Activated CD8-positive, alpha-beta memory T cell treated with anti-CD3 and anti-CD28 coated beads for 36 hours (primary cell): Measurements from ENCODE around the gene LRRC75B. TPM values are rescaled to one million over a fixed set of nuclear protein-coding genes. Genes with fewer than 3 reads are reported as not detected.
"Not testable (repeated sequence)": the region's sequence is repeated elsewhere in the genome, so short reads cannot be mapped to it uniquely, and the experiment has no call there.

ENCODE experiments used
- CTCF ChIA-PET: fragments of 350-600 bp; sonication (Branson Sonifier 250); formaldehyde crosslinking; loops from one replicate; lab custom pipeline; 2021; ENCODE audit warnings: antibody characterized with exemption; lab: Charles Lee
- POLR2A ChIA-PET: fragments of 350-600 bp; sonication (Branson Sonifier 250); formaldehyde crosslinking; loops from one replicate; lab custom pipeline; 2021; ENCODE audit warnings: antibody characterized with exemption; lab: Charles Lee
- total RNA-seq, 2 experiments: library from RNA; stranded (reverse); gene quantifications; one replicate each; pipeline ENCODE4 v1.2.3, GENCODE V29; 2021

LRRC75B gene
- total RNA-seq, result 1 to 10 TPM; 1.3 to 1.7 TPM

- ChIA-PET POLR2A (no interaction called here), CTCF (no interaction called here)
These were observed at the start of gene LRRC75B for GRCh38 chr22:24592851-24593558. Gene LRRC75B, minus strand, starts transcription at chr22:24593073. Its CDS starts 34 bp downstream, at chr22:24593039.

DNA sequence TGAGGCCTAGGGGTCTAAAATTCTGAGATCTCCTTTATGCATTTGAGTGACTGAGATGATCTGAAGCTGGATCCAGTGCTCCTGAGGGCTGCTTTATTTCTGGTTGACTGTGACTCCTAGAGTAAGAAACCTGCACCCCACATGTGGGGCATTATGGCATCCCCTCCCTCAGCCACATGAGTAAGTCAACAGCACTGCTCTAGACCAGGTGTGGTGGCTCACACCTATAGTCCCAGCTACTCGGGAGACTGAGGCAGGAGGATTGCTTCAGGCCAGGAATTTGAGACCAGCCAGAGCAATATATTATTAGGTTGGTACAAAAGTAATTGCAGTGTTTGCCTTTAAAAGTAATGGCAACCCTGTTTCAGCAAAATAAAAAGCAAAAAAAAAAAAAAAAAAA, 49.4 kb upstream of the LRRC75B start:
- CTCF ChIA-PET, result interaction anchor here (0.7 kb wide), 2 partner anchors 158 to 453 kb away, joined by 4 to 7 read pairs; no protein-coding TSS in a partner anchor
- POLR2A ChIA-PET, result not testable (repeated sequence)

DNA sequence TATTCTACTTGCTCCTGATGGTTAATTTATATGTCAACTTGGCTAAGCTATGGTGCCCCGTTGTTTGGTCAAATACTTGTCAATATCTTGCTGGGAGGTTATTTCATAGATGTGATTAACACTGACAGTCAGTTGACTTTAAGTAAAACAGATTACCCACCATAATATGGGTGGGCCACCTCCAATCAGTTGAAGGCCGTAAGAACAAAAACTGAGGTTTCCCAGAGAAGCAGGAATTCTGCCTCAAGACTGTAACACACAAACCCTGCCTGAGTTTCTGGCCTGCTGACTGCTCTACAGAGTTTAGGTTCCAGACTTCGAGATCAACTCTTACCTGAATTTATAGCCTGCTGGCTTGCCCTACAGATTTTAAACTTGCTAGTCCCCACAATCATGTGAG, 43.6 kb upstream of the LRRC75B start:
- CTCF ChIA-PET, POLR2A ChIA-PET: not testable (repeated sequence)

DNA sequence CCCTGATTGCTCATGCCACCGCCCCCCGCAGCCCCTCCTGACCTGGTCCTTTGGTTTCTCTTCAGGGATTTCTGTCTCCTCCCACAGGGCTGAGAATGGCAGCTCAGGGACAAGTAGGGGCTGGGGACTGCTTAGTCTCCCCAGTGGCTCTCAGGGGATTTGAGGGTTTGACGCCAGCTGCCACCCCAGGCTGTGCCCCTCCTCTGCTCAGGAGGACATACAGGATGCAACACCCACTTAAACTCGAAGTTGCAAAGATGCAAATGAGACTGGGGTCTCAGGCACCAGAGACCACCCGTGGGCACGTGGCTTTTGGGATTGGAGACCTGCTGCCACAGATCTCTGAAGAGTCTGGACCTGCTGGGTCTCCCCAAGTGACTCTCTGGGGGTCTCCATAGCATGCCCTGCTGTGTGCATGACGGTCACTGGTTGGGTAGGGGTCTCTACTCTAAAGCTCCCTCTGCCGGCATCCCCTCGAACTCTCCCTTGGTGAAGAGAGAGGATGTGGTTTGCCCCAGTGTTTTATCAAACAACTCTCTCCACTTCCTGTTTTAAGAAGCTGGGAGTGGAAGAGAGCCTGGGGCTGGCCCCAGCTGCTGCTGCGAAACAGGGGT, 42.0 kb upstream of the LRRC75B start:
- CTCF ChIA-PET, result not testable (repeated sequence)
- POLR2A ChIA-PET, result interaction anchor here (0.6 kb wide), 1 partner anchor 689 kb away, joined by 6 read pairs; no protein-coding TSS in a partner anchor

DNA sequence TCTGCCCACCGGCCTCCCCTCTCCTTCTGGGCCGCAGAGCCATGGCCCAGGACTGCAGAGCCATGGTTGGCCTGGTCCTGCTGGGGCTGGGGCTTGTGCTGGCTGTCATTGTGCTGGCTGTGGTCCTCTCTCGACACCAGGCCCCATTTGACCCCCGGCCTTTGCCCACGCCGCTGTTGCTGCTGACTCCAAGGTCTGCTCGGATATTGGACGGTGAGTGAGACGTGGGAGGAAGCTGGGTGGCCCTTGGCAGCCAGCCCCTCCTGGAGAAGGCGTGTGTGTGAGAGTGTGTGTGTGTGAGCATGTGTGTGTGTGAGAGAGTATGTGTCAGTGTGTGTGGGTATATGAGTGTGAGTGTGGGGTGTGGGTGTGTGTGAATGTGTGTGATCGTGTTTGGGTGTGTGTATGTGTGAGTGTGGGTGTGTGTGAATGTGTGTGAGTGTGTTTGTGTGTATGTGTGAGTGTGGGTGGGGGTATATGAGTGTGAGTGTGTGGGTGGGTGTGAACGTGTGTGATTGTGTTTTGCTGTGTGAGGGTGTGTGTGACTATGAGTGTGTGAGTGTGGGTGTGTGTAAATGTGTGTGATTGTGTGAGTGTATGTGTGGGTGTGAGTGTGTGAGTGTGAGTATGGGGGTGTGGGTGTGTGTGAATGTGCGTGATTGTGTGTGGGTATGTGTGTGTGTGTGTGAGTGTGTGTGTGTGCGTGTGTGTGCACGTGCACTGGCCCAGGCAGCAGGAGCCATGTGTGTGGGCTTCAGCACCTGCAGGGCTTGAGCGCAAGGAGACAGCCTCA, 40.6 kb upstream of the LRRC75B start:
- POLR2A ChIA-PET, CTCF ChIA-PET: not testable (repeated sequence)

- CTCF ChIA-PET, result not testable (repeated sequence)
These were observed 39.8 kb upstream of the LRRC75B start for GRCh38 chr22:24632642-24633041.

GRCh38 chr22:24631430-24632122, 38.7 kb upstream of the LRRC75B start:
- CTCF ChIA-PET, POLR2A ChIA-PET: not testable (repeated sequence)

More at GRCh38 chr22:24632642-24633041, 39.8 kb upstream of the LRRC75B start:
- POLR2A ChIA-PET, result not testable (repeated sequence)

DNA sequence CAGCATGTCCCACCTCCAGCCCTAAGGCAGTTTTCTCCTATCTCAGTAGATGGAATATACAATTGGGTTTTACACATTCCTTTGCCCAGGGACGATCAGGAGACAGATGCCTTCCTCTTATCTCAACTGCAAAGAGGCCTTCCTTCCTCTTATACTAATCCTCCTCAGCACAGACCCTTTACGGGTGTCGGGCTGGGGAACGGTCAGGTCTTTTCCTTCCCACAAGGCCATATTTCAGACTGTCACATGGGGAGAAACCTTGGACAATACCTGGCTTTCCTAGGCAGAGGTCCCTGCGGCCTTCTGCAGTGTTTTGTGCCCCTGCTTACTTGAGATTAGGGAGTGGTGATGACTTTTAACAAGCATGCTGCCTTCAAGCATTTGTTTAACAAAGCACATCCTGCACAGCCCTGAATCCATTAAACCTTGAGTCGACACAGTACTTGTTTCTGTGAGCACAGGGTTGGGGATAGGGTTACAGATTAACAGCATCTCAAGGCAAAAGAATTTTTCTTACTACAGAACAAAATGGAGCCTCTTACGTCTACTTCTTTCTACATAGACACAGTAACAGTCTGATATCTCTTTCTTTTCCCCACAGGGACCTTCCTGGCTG, 38.0 kb upstream of the LRRC75B start:
- CTCF ChIA-PET, POLR2A ChIA-PET: not testable (repeated sequence)

- CTCF ChIA-PET, POLR2A ChIA-PET: not testable (repeated sequence)
These were observed 36.2 kb upstream of the LRRC75B start for GRCh38 chr22:24629069-24629468.

- POLR2A ChIA-PET, CTCF ChIA-PET: not testable (repeated sequence)
These were observed 35.0 kb upstream of the LRRC75B start for GRCh38 chr22:24627911-24628310.

- CTCF ChIA-PET, result not testable (repeated sequence)
- POLR2A ChIA-PET, result interaction anchor here (0.7 kb wide), 1 partner anchor 190 kb away, joined by 3 read pairs; no protein-coding TSS in a partner anchor
These were observed 29.7 kb upstream of the LRRC75B start for GRCh38 chr22:24622596-24622995.

- POLR2A ChIA-PET, CTCF ChIA-PET: not testable (repeated sequence)
These were observed 28.4 kb upstream of the LRRC75B start for GRCh38 chr22:24621244-24621643.

GRCh38 chr22:24614794-24615193, 21.9 kb upstream of the LRRC75B start:
- POLR2A ChIA-PET, CTCF ChIA-PET: not testable (repeated sequence)

- CTCF ChIA-PET, POLR2A ChIA-PET: not testable (repeated sequence)
These were observed 17.0 kb upstream of the LRRC75B start for GRCh38 chr22:24609888-24610287.

GRCh38 chr22:24608327-24608726, 15.5 kb upstream of the LRRC75B start:
- POLR2A ChIA-PET, CTCF ChIA-PET: not testable (repeated sequence)

GRCh38 chr22:24607429-24607983, 14.6 kb upstream of the LRRC75B start:
- POLR2A ChIA-PET, CTCF ChIA-PET: not testable (repeated sequence)

- CTCF ChIA-PET, POLR2A ChIA-PET: not testable (repeated sequence)
These were observed 13.5 kb upstream of the LRRC75B start for GRCh38 chr22:24606340-24606739.

- POLR2A ChIA-PET, result not testable (repeated sequence)
These were observed 11.1 kb upstream of the LRRC75B start for GRCh38 chr22:24603770-24604629.

More at GRCh38 chr22:24603770-24604629, 11.1 kb upstream of the LRRC75B start:
- CTCF ChIA-PET, result not testable (repeated sequence)
